GM21447 (cell line): Measurements from ENCODE around the gene HUS1B.
"Not testable (repeated sequence)": the region's sequence is repeated elsewhere in the genome, so short reads cannot be mapped to it uniquely, and the experiment has no call there.

Experiments used
- ATAC-seq: cut with Tn5 transposase; IDR thresholded peaks from one replicate; pipeline ENCODE4 v1.9.1; 2021; ENCODE audit not compliant: unreplicated experiment

Gene HUS1B

GRCh38 chr6:656460-657252 is at the start of gene HUS1B:
TSS of gene HUS1B (minus strand) at chr6:657100. CDS start at chr6:656944, 156 bp downstream.
- ATAC-seq = no peak

DNA sequence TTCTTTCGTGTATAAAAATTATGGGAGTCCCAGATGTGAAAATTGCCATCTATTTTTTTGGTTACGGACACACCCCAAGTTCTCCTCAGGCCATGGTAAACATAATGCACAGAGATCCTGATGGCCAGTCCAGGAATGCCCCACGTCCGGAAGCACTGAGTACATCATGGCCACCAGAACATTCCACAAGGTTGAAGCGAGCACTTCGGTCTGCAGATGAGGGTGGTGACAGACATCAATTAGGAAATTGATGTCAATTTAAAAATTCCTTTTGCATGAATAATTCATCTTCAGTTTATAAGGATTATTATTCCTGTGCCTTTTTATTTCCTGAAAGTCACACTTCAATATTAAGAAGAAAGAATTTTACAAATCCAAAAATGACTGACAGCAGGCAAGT is 49.2 kb upstream of the HUS1B start:
- no peak for ATAC-seq

- no peak for ATAC-seq
Measured at GRCh38 chr6:705047-705446, 48.1 kb upstream of the HUS1B start.

GRCh38 chr6:704046-704445 is 47.1 kb upstream of the HUS1B start:
- no peak for ATAC-seq

- ATAC-seq = no peak
Measured at GRCh38 chr6:703552-703951, 46.7 kb upstream of the HUS1B start.

GRCh38 chr6:701700-702479 is 45.0 kb upstream of the HUS1B start:
- ATAC-seq = no peak

DNA sequence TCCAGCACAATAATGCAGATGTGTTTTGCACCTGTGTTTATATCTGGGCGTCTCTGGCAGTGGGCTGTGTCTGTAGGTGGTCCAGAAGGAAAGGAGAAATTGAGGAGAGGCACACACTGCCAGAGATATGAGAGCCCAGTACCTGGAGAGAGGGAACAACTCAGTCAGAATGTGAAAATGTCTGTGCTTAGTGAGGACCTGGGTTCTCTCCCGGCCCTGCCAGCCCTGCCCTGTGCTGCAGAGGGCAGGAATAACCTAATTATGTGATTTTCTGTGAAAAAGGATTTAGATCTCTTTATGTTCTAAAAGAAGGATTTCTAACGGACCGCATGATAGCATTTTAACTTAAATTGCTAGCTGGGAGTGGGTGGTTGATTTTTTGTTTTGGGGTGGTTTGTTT is 44.3 kb upstream of the HUS1B start:
- ATAC-seq = no peak

DNA sequence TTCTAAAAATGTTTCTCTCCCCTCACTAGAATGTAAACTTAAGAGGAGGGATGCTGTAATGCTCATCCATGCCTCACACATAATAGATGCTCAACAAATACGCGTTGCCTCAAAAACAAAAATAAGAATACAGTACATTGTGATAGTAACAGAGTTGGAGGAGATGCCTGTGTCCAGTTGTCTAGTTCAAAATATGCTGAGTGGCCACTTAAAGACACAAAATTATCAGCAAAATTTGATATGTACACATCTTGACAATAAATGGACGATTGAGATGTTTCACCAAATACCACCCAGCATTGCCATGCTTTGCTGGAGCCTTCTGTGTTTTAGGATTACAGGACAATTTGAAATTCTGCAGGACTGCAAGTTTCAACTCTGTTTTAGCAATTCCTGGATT is 43.6 kb upstream of the HUS1B start:
- no peak for ATAC-seq

GRCh38 chr6:699319-699718 is 42.4 kb upstream of the HUS1B start:
- no peak for ATAC-seq

GRCh38 chr6:694431-695126 is 37.7 kb upstream of the HUS1B start:
- ATAC-seq = not testable (repeated sequence)

DNA sequence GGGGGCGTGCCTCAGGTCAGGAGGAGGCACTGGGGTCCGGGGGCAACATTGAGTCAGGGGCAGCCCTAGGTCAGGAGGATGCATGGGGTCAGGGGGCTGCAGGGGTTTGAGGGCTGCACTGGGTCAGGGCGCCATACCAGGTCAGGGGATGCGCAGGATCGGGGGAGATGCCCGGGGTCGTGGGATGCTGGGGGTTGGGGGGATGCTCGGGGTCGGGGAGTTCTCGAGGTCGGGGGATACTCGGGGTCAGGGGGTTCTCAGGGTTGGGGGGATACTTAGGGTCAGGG is 36.8 kb upstream of the HUS1B start:
- ATAC-seq = no peak

- peak; percentile 80 for ATAC-seq
Measured at GRCh38 chr6:692858-693722, 36.2 kb upstream of the HUS1B start, which contains the start of gene EXOC2. TSS of gene EXOC2 (minus strand) at chr6:693139. CDS start at chr6:637818, 55,321 bp downstream.

- ATAC-seq = peak; percentile 78
Measured at GRCh38 chr6:692356-692851, 35.5 kb upstream of the HUS1B start.

- ATAC-seq = no peak
Measured at GRCh38 chr6:689223-689622, 32.3 kb upstream of the HUS1B start.

GRCh38 chr6:686497-686896 is 29.6 kb upstream of the HUS1B start:
- no peak for ATAC-seq

- peak; percentile 90 for ATAC-seq
Measured at GRCh38 chr6:684831-685636, 28.1 kb upstream of the HUS1B start.

DNA sequence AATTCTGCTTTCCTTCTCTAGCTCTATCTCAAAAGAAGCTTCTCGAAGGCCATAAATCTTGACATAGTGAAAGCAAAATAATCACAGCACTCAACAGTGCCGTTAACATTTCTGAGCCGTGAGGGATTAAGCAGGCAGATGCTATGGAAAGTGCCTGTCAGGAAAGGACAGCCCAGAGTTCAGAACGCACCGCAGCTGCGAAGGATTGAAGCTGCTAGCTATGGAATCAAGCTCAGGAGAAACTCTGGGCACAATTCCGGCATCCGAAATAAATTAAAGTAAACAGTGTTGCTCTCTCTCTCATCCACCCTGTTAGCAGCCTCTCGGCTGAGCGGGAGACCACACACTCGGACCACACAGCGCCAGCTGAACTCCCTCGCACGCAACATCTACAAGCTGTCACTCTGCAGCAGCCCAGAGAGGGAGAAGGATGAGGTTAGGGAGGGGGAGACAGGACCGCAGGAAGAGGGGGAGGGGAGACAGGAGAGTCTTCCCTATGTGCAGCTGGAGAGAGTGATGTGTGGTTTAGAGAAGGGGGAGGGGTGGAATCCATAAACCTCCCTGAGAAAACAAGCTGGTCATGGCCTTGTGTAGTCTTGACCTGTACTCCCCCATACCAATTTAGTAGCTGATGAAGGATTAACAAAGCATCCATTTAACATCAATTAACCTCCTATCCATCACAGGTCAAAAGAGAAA is 27.0 kb upstream of the HUS1B start:
- no peak for ATAC-seq

- no peak for ATAC-seq
Measured at GRCh38 chr6:680666-681340, 23.9 kb upstream of the HUS1B start.

DNA sequence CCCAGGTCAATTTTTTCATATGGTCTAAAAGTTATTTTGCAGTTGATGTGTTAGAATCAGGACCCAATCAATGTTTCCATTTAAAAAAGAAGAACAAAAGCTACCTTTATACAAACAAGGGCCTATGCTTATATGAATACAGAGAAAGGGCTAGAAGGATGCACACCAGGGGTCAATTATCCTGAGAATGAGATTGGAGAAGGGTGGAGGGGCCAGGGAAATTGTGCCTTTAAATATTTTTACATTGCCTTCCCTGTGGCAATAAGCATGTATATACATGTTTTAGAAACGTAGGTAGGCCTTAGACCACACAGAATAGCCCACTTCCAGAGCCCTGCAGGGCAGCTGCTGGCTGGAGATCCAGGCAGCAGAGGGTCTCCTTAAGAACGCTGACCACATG is 23.4 kb upstream of the HUS1B start:
- no peak for ATAC-seq
